Measurements from ENCODE around the gene ADGRV1.
"Not testable (repeated sequence)": the region's sequence is repeated elsewhere in the genome, so short reads cannot be mapped to it uniquely, and the experiment has no call there.

The ADGRV1 gene

DNA sequence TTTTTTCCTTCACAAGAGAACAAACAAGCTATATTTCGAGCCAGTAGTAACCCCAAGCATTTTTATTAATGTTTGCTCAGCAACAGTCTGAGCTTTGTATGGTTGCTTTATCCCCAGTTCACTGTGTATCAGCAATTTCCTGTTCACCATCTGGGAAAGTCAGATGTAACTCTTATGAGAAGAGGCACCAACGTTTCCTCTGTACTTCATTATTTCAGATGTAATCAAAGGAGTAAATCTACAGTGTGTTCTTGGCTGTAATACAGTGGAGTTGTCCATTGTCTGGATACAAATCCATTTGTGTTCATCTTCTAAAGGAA is 484.3 kb downstream of the ADGRV1 start:
- no peak for DNase-seq

- no peak for DNase-seq
These were observed 489.5 kb downstream of the ADGRV1 start for GRCh38 chr5:91048073-91048472.

DNA sequence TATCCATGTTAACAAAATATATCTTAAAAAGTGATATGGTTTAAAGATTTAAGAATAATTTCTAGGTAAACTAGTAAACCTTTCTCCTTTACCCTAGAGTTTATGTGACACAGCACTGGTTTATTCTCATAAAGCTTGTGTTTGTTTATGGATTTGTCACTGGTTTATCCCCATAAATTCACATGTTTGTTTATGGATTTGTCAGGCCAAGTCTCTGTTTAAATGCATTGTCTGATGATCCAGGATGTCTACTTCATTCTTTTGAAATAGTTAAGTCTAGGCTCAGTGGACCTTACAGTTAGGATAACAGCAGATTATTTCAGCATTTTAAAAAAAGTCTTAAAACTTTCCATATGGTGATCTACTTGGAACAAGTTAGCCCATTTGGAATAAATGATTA is 490.5 kb downstream of the ADGRV1 start:
- no peak for DNase-seq

DNA sequence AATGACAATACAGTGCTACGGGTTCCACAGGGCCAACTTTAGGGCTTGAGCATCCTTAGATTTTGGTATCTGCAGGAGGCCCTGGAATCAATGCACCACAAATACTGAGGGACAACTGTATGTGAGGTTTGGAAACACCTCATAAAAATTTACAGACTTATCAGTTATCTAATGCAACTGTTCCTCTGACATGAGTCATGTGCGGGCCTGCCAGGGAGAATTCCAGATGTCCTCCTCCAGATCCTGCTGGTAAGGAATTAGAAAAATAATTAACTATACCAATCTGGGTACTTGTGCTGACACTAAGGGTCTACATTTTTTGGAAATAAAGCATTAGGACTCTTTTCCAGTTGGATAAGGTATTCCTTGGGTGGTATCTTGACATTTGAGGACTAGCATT is 491.2 kb downstream of the ADGRV1 start:
- no peak for DNase-seq

DNA sequence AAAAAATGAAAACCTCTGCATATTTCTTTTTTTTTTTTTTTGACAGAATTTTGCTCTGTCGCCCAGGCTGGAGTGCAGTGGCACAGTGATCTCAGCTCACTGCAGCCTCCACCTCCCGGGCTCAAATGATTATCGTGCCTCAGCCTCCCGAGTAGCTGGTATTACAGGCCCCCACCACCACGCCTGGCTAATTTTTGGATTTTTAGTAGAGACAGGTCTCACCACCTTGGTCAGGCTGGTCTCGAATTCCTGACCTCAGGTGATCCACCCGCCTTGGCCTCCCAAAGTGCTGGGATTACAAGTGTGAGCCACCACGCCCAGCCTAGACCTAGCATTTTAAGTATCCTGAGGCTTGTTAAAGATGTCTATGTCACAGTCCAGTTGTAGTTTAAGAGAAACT is 493.8 kb downstream of the ADGRV1 start:
- DNase-seq = not testable (repeated sequence)

GRCh38 chr5:91052977-91053740 is 494.6 kb downstream of the ADGRV1 start:
- no peak for DNase-seq

DNA sequence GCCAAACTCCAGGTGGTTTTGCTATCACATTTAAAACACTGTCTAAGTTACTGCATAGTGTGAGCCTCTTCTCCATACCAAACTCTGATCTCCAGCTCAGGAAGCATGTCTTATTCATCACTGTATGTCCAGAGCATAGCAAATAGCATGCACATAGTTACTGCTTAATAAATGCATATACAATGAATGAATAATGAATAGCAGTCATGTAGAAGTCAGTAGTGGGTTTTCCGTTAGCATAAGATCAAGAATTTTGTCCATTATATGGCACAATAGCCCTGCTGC is 495.1 kb downstream of the ADGRV1 start:
- no peak for DNase-seq

- DNase-seq = no peak
These were observed 499.6 kb downstream of the ADGRV1 start for GRCh38 chr5:91058155-91058554.

- no peak for DNase-seq
These were observed 500.0 kb downstream of the ADGRV1 start for GRCh38 chr5:91058575-91058974.

DNA sequence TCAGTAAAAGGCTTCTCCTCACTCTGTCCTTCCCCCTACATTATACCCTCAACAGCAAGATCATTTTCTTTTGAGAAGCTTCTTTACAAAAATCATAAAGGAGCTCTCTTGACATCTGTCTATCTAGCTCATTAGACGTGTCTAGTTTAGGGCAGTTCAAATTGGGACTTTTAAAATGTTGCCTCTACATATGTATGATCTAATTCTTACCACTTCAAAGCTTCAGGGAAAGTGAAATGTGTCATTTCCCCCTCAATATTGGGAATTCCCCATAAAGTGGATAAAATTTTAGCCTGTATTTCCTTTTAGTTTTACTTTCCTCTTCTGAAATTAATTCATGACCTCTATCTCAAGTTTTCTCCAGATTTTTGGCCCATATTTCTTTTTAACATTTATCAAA is 500.8 kb downstream of the ADGRV1 start:
- DNase-seq = no peak

DNA sequence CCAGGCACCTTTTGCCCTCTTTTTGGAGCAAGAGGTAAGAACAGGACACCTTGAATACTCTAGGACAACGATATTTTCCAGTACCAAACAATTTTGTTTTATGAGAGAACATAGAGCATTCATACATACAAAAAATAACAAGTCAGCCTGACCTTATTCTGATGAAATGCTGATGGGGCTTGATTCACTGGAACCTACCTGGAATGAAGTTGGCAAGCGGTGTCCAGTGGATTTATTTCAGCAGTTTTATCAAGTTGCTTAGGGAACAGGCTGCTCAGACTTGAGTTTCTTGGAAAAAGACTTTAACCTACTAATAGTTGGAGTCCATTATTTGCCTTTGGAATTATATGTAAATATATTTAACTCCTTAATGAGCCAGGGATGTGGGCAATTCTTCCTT is 502.5 kb downstream of the ADGRV1 start:
- DNase-seq = no peak

DNA sequence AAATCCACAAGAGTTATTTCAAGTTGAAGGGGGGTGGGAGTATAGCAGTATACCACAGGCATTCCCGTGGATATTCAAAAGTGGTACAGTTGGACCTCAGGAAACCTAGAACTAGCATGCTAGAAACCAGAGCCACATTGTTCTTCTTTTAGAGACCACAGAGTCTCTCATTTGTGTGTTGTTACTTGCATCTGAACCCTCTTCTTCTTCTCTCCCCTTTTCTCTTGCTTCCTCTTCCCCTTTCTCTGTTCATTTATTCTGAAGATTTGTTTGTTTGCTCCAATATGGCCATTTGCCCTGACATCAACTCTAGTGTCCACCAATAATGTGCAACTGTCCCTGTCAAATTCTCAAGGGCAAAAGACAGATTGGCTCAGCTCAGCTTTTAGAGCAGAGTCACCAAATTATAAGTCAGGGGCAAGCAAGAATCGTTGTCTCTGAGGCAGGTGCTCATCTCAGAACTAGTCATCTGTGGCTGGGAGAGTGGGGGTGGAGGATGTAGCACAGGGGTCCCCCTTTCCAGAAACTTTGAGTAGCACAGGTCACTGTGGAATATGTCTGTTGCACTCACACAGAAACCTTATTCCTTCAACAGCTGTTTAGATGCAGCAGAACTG is 503.5 kb downstream of the ADGRV1 start:
- no peak for DNase-seq

- not testable (repeated sequence) for DNase-seq
These were observed 504.6 kb downstream of the ADGRV1 start for GRCh38 chr5:91063098-91063690.

DNA sequence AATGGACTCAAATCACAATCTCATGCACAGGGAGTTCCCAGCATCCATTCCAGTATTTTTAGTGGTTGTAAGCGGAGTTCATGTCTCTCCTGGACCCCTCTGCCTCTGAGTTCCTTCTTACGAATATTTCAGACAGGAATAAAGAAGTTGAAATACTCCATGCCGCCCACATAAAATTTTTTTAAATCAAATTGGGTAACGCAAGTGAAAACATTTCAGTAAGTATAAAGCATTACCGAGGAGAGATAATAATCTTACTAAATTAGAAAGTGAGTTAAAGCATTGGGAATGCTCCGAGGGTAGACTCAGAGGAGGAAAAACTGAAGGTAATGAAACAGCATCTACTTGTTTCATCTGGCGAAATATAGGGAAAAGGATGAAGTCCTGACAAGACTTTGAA is 506.9 kb downstream of the ADGRV1 start:
- no peak for DNase-seq

DNA sequence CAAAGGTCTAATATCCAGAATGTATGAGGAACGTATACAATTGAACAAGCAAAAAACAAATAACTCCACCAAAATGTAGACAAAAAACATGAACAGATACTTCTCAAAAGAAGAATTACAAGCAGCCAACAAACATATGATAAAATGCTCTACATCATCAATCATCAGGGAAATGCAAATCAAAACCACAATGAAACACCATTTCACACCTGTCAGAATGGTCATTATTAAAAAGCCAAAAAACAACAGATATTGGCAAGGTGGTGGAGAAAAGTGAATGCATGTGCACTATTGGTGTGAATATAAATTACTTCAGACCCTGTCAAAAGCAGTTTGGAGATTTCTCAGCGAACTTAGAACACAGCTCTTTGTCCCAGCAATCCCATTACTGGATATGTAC is 510.8 kb downstream of the ADGRV1 start:
- DNase-seq = no peak

- no peak for DNase-seq
These were observed 512.4 kb downstream of the ADGRV1 start for GRCh38 chr5:91070761-91071550.

DNA sequence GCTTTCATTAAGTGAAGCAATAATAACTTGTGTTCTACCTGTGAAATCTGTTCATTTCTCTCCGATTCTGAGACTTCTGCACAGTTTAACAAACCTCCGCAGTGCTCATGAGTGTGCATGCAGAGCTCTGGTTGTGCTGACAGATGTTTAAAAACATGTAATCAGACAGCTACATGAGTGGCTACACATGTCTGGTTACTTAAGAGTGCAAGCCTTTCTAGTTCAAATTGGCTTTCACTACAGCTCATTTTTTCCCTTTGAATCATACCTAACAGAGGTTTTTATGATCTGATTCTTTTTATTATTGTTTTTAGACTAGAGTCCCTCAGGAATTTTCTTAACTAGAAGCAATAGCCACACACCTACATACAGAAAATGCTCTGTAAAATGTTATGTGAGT is 514.3 kb downstream of the ADGRV1 start:
- DNase-seq = no peak

DNA sequence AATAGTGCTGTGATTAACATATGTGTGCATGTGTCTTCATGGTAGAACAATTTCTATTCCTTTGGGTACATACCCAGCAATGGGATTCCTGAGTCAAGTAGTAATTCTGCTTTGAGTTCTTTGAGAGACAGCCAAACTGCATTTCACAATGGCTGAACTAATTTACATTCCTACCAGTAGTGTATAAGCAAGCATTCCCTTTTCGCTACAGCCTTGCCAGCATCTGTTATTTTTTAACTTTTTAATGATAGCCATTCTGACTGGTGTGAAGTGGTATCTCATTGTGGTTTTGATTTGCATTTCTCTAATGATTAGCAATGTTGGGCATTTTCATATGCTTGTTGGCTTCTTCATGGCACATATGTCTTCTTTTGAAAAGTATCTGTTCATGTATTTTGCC is 516.0 kb downstream of the ADGRV1 start:
- DNase-seq = no peak

- no peak for DNase-seq
These were observed 517.5 kb downstream of the ADGRV1 start for GRCh38 chr5:91076138-91076537.

- DNase-seq = no peak
These were observed 519.0 kb downstream of the ADGRV1 start for GRCh38 chr5:91077623-91078022.

DNA sequence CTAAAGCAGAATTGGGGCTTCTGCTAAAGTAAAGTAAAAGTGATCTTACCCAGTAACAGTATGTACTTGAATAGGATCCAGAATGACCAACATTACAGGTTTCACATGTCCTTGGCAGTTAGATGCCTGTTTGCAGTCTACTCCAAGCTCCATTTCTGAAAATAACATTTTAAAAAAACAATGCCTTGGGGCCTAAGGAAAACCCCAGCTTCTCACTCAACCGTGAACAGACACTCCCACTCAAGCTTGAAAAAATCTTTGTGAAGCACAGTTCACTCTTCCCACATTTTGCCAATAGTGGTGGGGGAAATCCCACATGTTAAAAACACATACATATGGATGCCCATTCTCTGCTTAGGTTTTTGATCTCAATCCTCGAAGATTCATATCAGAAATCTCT is 520.4 kb downstream of the ADGRV1 start:
- no peak for DNase-seq

- no peak for DNase-seq
These were observed 531.2 kb downstream of the ADGRV1 start for GRCh38 chr5:91089758-91090157.

GRCh38 chr5:91090995-91091394 is 532.4 kb downstream of the ADGRV1 start:
- no peak for DNase-seq
